HG03039 (cell line): ENCODE data around the gene LBHD1.
"Not testable (repeated sequence)": the region's sequence is repeated elsewhere in the genome, so short reads cannot be mapped to it uniquely, and the experiment has no call there.

Experiments used
- ATAC-seq: cut with Tn5 transposase; IDR thresholded peaks from one replicate; pipeline ENCODE4 v1.9.1; 2021; ENCODE audit warnings: mild to moderate bottlenecking, moderate library complexity; ENCODE audit not compliant: unreplicated experiment

The LBHD1 gene

GRCh38 chr11:62621567-62622470 is 50.2 kb downstream of the LBHD1 start, which contains the start of gene B3GAT3:
Gene B3GAT3, minus strand, starts transcription at chr11:62621986. Its CDS starts 39 bp downstream, at chr11:62621947.
- ATAC-seq: peak; percentile 88

GRCh38 chr11:62621027-62621566 is 51.0 kb downstream of the LBHD1 start:
- ATAC-seq: no peak

GRCh38 chr11:62616957-62617356 is 55.1 kb downstream of the LBHD1 start:
- ATAC-seq: not testable (repeated sequence)

GRCh38 chr11:62615521-62615920 is 56.5 kb downstream of the LBHD1 start:
- ATAC-seq: no peak

- ATAC-seq: no peak
These were observed 57.8 kb downstream of the LBHD1 start for GRCh38 chr11:62614275-62614674.

- no peak for ATAC-seq
These were observed 58.7 kb downstream of the LBHD1 start for GRCh38 chr11:62613291-62613778.
